ENCODE measurements around the gene CAPN7.
A peak's percentile ranks its signal among the peaks of the same experiment; 100 is the strongest.

The CAPN7 gene

DNA sequence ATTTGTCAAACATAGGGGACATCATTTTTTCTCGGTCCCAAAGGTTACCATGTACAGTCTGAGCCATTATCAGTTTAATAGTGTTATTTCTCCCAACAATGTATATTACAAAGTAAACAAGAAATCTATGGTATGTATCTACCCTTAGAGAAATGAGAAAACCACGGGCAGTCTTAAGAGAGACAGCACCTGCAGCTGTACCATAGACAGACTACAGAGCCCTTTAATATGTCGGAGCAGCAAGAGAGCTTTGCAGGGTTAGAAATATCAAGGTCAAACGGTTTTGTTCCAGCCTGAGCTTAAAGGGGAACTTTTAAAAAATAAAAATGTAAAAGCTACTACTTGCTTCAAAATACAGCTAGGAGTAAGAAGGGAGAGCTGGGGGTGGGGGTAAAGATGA, 73.2 kb downstream of the CAPN7 start:
- no peak for DNase-seq

- no peak for DNase-seq
Measured at GRCh38 chr3:15279671-15280402, 73.8 kb downstream of the CAPN7 start.

DNA sequence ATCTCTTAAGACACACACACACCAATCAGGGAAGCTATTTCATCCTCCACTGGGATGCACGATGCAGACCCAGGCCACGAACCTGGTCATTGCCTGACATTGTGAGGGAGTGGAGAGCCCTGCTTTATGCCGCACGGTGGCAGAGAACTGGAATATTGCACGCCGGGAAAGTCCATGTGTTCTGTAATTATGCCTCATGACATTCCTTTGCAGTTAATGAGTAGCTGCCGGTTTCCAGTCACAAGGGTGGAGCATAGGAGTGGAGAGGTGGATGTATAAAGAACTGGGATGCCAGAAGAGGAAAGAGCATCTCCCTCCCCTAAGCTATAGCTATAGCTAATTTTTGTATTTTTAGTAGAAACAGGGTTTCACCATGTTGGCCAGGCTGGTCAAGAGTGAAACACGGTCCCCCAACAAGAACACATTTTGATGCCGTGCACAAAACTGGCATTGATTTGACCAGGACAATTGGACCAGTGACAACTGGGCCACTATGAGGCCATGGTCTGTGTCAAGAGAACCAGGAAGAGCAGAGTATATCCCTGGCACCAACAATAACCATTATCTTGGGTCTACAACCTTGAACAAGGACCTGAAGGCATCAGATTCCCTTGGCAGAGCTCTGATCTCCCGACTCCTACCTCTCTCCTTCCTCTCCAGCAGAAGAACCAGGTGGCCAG, 74.9 kb downstream of the CAPN7 start:
- DNase-seq: no peak

DNA sequence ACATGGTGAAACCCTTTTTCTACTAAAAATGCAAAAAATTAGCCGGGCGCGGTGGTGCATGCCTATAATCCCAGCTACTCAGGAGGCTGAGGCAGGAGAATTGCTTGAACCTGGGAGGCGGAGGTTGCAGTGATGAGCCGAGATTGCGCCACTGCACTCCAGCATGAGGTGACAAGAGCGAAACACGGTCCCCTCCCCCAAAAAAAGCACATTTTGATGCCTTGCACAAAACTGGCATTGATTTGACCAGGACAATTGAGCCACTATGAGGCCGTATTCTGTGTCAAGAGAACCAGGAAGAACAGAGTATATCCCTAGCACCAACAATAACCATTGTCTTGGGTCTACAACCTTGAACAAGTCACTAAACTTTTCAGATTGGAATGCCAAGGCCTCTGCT, 75.8 kb downstream of the CAPN7 start:
- DNase-seq: no peak

DNA sequence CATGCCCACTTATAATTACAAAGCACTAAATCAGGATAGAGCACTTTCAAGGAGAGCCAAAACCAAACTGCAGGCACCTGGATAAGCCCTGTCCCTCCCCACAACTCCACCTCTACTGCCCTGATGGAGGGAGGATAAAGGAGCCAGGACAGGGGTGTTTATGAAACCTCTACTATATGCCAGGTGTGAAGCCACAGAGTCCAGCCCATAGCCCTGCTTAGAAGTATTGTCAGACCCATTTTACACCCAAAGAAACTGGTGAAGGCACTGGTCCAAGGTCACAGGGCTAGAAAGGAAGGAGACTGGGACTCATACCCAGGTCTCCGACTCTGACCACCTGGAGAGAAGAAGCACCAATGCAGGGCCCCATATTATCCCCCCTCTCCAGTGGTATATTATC, 77.7 kb downstream of the CAPN7 start:
- no peak for DNase-seq

- DNase-seq: peak; percentile 75
Measured at GRCh38 chr3:15284121-15284889, 78.3 kb downstream of the CAPN7 start.

- no peak for DNase-seq
Measured at GRCh38 chr3:15286022-15286421, 80.0 kb downstream of the CAPN7 start.

- DNase-seq: no peak
Measured at GRCh38 chr3:15287565-15288330, 81.7 kb downstream of the CAPN7 start.

GRCh38 chr3:15288331-15289035, 82.4 kb downstream of the CAPN7 start:
- no peak for DNase-seq

GRCh38 chr3:15289661-15290060, 83.6 kb downstream of the CAPN7 start:
- no peak for DNase-seq

DNA sequence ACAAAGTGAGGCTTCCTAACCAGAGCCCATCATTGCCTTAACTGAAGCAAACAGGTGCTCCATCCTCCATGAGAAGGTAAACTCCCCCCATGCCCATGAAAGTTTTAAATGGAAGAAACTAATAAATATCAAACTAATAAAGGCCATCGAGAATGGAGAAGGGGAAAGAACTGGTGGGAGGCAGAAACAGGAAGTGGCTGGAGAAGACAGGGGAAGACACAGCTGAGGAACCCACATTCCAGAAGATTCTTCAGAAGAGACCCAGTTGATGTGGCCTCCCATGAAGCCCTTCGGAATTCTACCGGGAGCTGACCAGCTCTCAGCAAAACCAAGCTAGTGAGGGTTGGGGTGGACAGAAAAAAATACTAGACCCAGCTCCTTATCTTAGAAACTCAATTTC, 84.7 kb downstream of the CAPN7 start:
- no peak for DNase-seq

DNA sequence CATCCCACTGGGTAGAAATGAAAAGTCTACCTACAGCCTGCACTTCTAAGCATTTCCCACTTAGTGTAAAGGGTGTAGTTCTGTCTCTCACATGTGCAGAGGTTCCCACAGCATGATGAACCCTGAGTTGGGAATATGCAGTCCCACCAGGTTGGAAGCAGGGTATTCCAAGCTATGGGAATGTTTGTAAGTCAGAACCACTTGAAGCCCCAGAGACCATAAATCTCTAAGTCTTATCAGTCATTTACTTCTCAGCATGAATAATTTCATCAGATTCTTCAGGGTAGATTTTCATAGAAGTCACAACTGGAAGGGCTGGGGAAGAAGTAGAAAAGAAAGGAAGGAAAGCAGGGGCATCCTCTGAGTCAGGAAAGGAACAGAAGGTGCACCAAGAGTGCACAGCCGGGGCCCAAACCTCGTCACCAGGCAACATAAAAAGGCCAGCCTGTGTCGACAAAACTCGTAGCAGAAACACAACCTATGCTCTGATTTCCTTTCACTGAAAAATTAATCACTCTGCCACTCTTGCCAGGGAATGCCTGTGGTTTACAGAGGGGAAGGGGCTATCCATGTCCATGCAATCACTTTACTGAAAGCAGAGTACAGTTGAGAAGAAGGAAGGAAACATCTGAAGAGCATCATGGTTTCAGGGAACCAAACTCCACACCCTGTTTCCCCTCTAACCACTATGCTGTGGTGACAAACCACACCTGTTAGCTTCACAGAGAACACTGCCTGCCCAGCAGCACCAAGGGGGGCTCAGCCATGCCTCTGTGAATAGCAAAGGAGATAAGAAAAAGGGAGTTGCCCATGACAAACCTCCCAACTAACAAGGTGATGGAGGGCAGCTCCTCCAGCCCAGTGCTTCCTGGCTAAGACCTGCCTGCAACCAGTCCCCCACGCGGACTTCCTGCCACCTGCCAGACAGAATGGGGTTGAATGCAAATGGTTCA, 85.8 kb downstream of the CAPN7 start:
- DNase-seq: no peak

DNA sequence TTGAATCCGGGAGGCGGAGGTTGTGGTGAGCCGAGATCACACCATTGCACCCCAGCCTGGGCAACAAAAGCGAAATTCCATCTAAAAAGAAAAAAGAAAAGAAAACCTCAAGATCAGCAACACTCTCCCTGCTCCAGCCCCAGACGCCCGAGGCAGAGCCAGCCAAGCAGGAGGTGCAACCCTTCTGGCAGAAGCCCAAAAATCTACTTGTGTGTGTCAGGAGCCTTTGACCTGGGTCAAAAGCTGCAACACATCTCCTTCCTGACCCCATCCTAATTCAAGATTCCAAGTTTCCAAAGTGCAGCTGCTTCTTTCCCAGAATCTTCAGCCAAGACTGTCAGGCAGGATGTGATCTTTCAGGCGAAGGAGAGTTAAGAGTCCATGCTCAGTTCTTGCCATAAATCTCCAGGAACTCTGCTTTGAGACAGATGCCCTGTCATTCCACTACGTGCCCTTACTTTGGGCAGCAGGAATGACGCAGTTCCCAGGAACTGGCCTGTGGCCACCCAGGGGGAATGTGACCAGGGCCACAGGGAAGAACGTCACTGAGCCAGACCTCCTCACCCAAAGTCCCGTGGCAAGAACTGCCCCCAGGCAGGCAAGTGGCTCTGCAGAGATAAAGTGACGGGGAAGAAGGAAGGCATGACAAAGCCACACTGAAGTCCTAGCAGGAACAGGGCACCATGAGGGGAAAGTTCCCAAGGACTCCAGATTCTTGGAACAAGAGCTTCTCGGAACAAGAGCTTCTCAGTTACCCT, 86.9 kb downstream of the CAPN7 start:
- DNase-seq: no peak

DNA sequence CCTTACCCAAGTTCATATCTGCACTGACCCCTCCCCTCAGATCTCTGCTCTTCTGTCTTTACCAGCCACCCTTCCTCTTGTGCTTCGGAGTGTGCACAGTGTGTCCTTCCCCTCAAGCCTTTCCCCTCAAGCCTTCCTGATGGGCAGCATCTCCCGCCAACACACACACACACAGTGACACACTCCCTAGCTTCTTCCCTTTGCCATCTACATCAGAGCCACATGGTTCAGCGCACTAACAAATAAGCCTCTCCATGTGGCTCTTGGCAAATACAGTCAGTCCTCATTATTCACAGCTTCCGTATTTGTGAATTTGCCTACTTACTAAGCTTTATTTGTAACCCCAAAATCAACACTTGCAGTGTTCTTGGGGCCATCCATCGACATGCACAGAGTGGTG, 88.9 kb downstream of the CAPN7 start:
- no peak for DNase-seq

DNA sequence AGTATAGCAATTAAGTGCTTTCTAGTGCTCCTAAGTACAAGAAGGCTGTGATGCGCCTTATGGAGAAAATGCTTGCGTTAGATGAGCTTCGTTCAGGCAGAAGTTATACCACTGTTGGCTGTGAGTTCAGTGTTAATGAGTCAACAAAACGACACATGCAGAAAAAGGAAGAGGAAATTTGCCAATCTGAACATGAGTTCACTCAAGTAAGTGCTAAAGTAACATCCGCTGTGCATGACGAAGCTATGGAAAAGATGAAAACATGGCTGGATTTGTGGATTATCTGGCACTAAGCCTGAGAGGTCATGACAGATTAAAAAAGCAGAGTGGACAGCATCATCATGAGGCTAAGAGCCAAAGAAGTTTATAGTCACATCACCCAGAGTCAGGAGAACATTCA, 89.5 kb downstream of the CAPN7 start:
- DNase-seq: no peak

GRCh38 chr3:15297608-15298350, 91.7 kb downstream of the CAPN7 start:
- DNase-seq: no peak

- DNase-seq: no peak
Measured at GRCh38 chr3:15298504-15298903, 92.5 kb downstream of the CAPN7 start.

DNA sequence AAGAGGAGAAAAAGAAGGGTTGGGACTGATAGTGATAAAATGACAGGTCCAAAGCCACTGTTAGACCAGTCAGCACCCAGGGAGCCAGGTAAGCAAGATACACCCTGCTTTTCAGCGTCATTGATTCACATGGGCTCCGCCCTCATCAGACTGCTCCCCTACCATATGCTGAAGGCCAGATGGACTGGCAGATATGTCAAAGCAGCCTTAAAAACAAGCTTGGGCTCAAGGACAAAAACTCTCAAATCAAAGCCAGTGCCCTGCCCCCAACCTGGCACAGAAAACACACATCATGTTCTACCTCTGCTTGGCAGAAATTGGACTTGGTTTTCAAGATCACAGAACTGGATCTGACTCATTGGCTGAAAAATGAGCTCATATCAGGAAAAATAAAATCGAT, 93.0 kb downstream of the CAPN7 start:
- DNase-seq: no peak

GRCh38 chr3:15300323-15301078, 94.5 kb downstream of the CAPN7 start:
- no peak for DNase-seq
